Mesothelial cell of epicardium (in vitro differentiated cells): ENCODE measurements around the gene PACRG. TPM values are rescaled to one million over a fixed set of nuclear protein-coding genes. Genes with fewer than 3 reads are reported as not detected.

Experiments
- DNase-seq, 2 experiments: peaks; one replicate each; pipeline ENCODE4 v3.0.0; 2021; ENCODE audit warnings: low spot score in 2 of 2; ENCODE audit not compliant: unreplicated experiment in 2 of 2
- H3K27ac Mint-ChIP-seq: 2 replicates; pipeline ENCODE4 v1.8.0; 2021; ENCODE audit warnings: mixed read lengths
- H3K27me3 Mint-ChIP-seq: 2 replicates; pipeline ENCODE4 v1.8.0; 2021; ENCODE audit warnings: low read depth, mixed read lengths
- H3K36me3 Mint-ChIP-seq: 2 replicates; pipeline ENCODE4 v1.8.0; 2021; ENCODE audit warnings: mixed read lengths
- H3K4me1 Mint-ChIP-seq: 2 replicates; pipeline ENCODE4 v1.8.0; 2021; ENCODE audit warnings: mixed read lengths
- H3K4me3 Mint-ChIP-seq: 2 replicates; pipeline ENCODE4 v1.8.0; 2021; ENCODE audit warnings: mild to moderate bottlenecking, moderate library complexity, mixed read lengths
- H3K9me3 Mint-ChIP-seq: 2 replicates; pipeline ENCODE4 v1.8.0; 2021; ENCODE audit warnings: mixed read lengths
- total RNA-seq: library from RNA; stranded (reverse); gene quantifications from 3 replicates; pipeline ENCODE4 v1.2.1, GENCODE V29; 2021
- TF ChIP-seq, protein P1 (sequence below): fragments of 200-600 bp; sonication (generic); IDR thresholded peaks from one replicate; pipeline ENCODE4 v1.5.0; 2021; ENCODE audit warnings: antibody characterized with exemption; ENCODE audit not compliant: unreplicated experiment

PACRG gene
- total RNA-seq, 1 donor from 2014 or later, result 1.6 TPM

DNA sequence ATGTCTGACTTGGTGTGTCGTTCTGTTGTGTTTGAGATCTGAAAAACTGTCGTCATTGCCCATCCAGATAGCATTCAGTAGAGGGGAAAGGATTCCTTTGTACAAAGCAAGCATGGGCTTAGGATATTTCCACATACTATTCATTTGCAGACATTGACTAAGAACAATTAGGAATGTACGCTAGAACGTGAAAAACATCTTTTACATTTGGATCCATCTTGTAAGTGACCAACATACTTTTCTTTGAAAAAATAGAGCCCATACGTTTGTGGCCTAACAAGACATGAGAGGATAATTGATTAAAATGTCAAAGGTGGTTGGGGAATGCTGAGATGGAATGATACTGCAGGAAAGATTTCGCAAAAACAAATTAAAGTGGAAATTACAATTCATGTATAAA is 461.0 kb downstream of the PACRG start:
- H3K4me1 Mint-ChIP-seq, result no peaks in the 10 kb centered on the region
- no peaks in the 10 kb centered on the region for H3K9me3 Mint-ChIP-seq
- H3K27ac Mint-ChIP-seq, result no peak overlapping the region
- H3K4me3 Mint-ChIP-seq, result no peak overlapping the region
- H3K27me3 Mint-ChIP-seq, result peaks cover 5% of the 10 kb centered on the region
- no peaks in the 10 kb centered on the region for H3K36me3 Mint-ChIP-seq
- TF ChIP-seq, protein P1, sequence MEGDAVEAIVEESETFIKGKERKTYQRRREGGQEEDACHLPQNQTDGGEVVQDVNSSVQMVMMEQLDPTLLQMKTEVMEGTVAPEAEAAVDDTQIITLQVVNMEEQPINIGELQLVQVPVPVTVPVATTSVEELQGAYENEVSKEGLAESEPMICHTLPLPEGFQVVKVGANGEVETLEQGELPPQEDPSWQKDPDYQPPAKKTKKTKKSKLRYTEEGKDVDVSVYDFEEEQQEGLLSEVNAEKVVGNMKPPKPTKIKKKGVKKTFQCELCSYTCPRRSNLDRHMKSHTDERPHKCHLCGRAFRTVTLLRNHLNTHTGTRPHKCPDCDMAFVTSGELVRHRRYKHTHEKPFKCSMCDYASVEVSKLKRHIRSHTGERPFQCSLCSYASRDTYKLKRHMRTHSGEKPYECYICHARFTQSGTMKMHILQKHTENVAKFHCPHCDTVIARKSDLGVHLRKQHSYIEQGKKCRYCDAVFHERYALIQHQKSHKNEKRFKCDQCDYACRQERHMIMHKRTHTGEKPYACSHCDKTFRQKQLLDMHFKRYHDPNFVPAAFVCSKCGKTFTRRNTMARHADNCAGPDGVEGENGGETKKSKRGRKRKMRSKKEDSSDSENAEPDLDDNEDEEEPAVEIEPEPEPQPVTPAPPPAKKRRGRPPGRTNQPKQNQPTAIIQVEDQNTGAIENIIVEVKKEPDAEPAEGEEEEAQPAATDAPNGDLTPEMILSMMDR, result no peak
- no peak for DNase-seq

DNA sequence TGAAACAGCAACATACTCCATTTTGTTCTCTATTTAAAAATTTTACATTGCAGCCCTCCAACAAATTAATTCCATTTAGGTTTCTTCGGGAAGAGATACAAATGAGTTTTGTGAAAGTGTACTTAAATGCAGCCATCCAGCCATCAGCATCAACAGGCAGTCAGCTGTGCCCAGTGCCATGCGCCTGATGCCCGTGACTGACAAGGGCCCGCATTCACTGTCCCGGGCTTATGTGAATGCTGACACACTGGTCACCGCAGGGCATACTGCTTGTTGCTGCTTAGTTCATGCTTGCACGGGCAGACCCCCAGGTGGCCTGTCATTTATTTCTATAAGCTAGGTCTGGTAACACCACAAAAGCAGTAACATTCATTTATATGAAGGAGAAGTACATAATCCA is 461.8 kb downstream of the PACRG start:
- Mint-ChIP-seq H3K27me3 (peaks cover 5% of the 10 kb centered on the region), H3K9me3 (no peaks in the 10 kb centered on the region), H3K4me1 (no peaks in the 10 kb centered on the region), H3K27ac (no peak overlapping the region), H3K4me3 (no peak overlapping the region), H3K36me3 (no peaks in the 10 kb centered on the region)
- no peak for DNase-seq
- TF ChIP-seq, protein P1, result no peak

DNA sequence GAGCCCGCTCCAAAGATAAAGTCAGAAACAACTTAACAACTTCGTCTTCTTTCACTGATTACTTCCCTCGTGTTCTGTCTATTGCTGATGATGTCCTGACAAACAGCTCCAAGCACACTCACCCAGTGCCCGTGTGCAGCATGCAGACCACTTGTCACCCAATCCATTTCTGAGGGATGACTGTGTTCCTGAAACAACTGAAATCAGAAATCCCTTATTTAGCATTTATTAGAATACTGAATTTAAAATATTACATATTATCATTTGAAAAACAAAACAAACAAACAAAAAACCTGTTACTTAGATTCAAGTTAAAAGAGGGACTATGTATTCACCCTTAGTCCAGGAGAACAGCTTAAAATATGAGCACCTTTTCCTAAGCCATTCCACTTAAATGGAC is 463.0 kb downstream of the PACRG start:
- no peak for DNase-seq
- Mint-ChIP-seq H3K4me1 (no peaks in the 10 kb centered on the region), H3K27me3 (peaks cover 5% of the 10 kb centered on the region), H3K27ac (no peak overlapping the region), H3K9me3 (no peaks in the 10 kb centered on the region), H3K4me3 (no peak overlapping the region), H3K36me3 (no peaks in the 10 kb centered on the region)
- TF ChIP-seq, protein P1, result no peak

DNA sequence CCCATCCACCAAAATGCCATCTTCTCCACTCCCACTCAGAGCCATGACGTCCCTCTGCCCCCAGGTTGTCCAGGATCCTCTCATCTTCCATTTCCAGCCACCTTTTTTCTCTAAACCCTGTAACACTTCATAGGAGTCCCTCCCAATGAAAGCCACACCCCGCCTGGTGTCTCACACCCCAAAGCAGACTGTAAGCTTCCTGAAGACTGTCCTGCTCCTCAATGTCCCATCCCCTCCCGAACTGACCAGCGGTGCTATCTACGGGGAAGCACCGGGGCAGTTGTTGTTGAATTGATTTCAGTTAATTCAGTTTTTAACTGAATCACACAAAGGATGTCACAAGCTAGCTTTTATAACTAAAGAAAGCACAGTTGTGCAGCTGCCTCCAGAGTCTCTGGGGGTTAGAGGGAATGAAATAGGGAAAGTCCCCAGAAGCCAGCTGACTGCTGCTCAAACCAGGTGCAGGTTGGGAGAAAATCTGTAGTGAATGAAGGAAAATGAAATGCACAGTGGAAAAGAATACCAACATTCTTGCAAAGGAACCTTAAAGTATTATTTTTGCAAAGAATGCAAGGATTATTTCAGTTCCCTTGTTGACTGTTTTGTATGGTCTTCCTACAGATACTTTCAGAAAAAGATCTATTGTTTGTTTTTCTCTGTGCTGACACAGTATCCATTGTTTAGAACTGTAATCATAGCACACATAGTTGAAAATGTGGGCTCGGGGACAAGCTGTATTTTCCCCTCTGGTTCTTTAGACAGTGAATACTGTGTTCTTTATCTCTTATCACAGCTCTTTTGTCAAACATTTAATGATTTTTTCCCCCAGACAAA is 464.1 kb downstream of the PACRG start:
- no peak for DNase-seq
- TF ChIP-seq, protein P1, result no peak
- no peaks in the 10 kb centered on the region for H3K36me3 Mint-ChIP-seq
- peaks cover 5% of the 10 kb centered on the region for H3K27me3 Mint-ChIP-seq
- no peak overlapping the region for H3K4me3 Mint-ChIP-seq
- no peaks in the 10 kb centered on the region for H3K9me3 Mint-ChIP-seq
- no peak overlapping the region for H3K27ac Mint-ChIP-seq
- H3K4me1 Mint-ChIP-seq, result no peaks in the 10 kb centered on the region

DNA sequence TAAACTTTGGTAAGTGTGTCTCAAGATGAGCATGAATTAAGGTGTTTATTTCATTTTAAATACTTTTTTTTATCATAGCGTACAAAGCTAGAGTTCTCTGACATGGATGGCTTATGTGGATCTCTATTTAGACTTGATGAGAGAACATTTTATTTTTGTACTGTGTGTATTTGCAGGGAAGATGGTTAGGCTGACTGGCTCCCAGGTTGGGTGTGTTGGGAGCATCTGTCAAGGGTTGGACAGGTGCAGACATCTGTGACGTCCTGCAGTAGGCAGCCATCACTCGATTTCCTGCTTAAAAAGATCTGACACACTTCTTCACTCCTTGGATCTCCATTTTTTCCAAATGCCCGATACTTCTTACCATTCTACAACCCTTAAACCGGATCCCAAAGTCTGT is 464.8 kb downstream of the PACRG start:
- DNase-seq, result no peak
- no peak overlapping the region for H3K27ac Mint-ChIP-seq
- no peaks in the 10 kb centered on the region for H3K4me1 Mint-ChIP-seq
- TF ChIP-seq, protein P1, result no peak
- H3K9me3 Mint-ChIP-seq, result no peaks in the 10 kb centered on the region
- no peak overlapping the region for H3K4me3 Mint-ChIP-seq
- H3K27me3 Mint-ChIP-seq, result peaks cover 4% of the 10 kb centered on the region
- H3K36me3 Mint-ChIP-seq, result no peaks in the 10 kb centered on the region
